Ishikawa (cell line): ENCODE data around the gene SAMD14.

Experiments used
- CEBPB ChIP-seq: IDR thresholded peaks from 2 replicates; pipeline ENCODE4 v1.6.1; 2012
- CREB1 ChIP-seq: IDR thresholded peaks from 2 replicates; pipeline ENCODE4 v1.6.1; 2012; ENCODE audit warnings: low read depth
- EGR1 ChIP-seq: IDR thresholded peaks from 2 replicates; pipeline ENCODE4 v1.6.1; 2012
- EP300 ChIP-seq: IDR thresholded peaks from 2 replicates; pipeline ENCODE4 v1.6.1; 2012; ENCODE audit warnings: borderline replicate concordance
- FOXM1 ChIP-seq: IDR thresholded peaks from 2 replicates; pipeline ENCODE4 v1.6.1; 2012; ENCODE audit warnings: low read depth, borderline replicate concordance
- MAX ChIP-seq: IDR thresholded peaks from 2 replicates; pipeline ENCODE4 v1.6.1; 2012
- NFIC ChIP-seq: IDR thresholded peaks from 2 replicates; pipeline ENCODE4 v1.6.1; 2012
- RAD21 ChIP-seq: IDR thresholded peaks from 2 replicates; pipeline ENCODE4 v1.6.1; 2012; ENCODE audit warnings: low read depth
- REST ChIP-seq: IDR thresholded peaks from 2 replicates; pipeline ENCODE4 v1.6.1; 2012; ENCODE audit warnings: low read depth, mild to moderate bottlenecking
- TAF1 ChIP-seq: IDR thresholded peaks from 2 replicates; pipeline ENCODE4 v1.6.1; 2012; ENCODE audit warnings: low read depth, mild to moderate bottlenecking
- TCF12 ChIP-seq: IDR thresholded peaks from 2 replicates; pipeline ENCODE4 v1.6.1; 2012; ENCODE audit warnings: low read depth
- TEAD4 ChIP-seq: IDR thresholded peaks from 2 replicates; pipeline ENCODE4 v1.6.1; 2012
- USF1 ChIP-seq: IDR thresholded peaks from 2 replicates; pipeline ENCODE4 v1.6.1; 2012
- YY1 ChIP-seq: IDR thresholded peaks from 2 replicates; pipeline ENCODE4 v1.6.1; 2012; ENCODE audit warnings: low read depth
- ZBTB7A ChIP-seq: IDR thresholded peaks from 2 replicates; pipeline ENCODE4 v1.6.1; 2012; ENCODE audit warnings: low read depth

Gene SAMD14

GRCh38 chr17:50108556-50108955 lies 21.4 kb downstream of the SAMD14 start:
- TF ChIP-seq MAX (no peak), TAF1 (no peak), CEBPB (no peak), TEAD4 (no peak), YY1 (no peak), ZBTB7A (no peak), RAD21 (no peak), TCF12 (no peak), EGR1 (no peak), NFIC (no peak), USF1 (no peak)

- no peak for TF ChIP-seq FOXM1
- TF ChIP-seq MAX, result no peak
These were observed 22.1 kb downstream of the SAMD14 start for GRCh38 chr17:50107790-50108414.

GRCh38 chr17:50106393-50107131 lies 23.4 kb downstream of the SAMD14 start:
- no peak for TF ChIP-seq FOXM1

- TF ChIP-seq CEBPB, result no peak
- TF ChIP-seq FOXM1, result no peak
- TF ChIP-seq NFIC, result no peak
- TF ChIP-seq TEAD4, result no peak
- no peak for TF ChIP-seq TAF1
- TF ChIP-seq TCF12, result no peak
- no peak for TF ChIP-seq YY1
- TF ChIP-seq RAD21, result no peak
- TF ChIP-seq USF1, result no peak
- TF ChIP-seq REST, result no peak
- TF ChIP-seq MAX, result no peak
- TF ChIP-seq ZBTB7A, result no peak
- TF ChIP-seq EGR1, result no peak
- no peak for TF ChIP-seq EP300
- no peak for TF ChIP-seq CREB1
These were observed 24.1 kb downstream of the SAMD14 start for GRCh38 chr17:50105811-50106210.

GRCh38 chr17:50103941-50104340 lies 26.0 kb downstream of the SAMD14 start:
- TF ChIP-seq TCF12 (no peak), TAF1 (no peak), EP300 (no peak), FOXM1 (no peak), ZBTB7A (no peak), MAX (no peak), RAD21 (no peak), NFIC (no peak), TEAD4 (no peak), EGR1 (no peak), USF1 (no peak), REST (no peak), CEBPB (no peak), YY1 (no peak), CREB1 (no peak)
